Progenitor cell of endocrine pancreas (in vitro differentiated cells): ENCODE measurements around the gene SCIMP. TPM values are rescaled to one million over a fixed set of nuclear protein-coding genes. Genes with fewer than 3 reads are reported as not detected.
"Not testable (repeated sequence)": the region's sequence is repeated elsewhere in the genome, so short reads cannot be mapped to it uniquely, and the experiment has no call there.

Source experiments
- DNase-seq: peaks from one replicate; pipeline ENCODE4 v3.0.0; 2021; ENCODE audit warnings: low spot score; ENCODE audit not compliant: unreplicated experiment
- H3K27ac Mint-ChIP-seq: 2 replicates; pipeline ENCODE4 v1.8.0; 2021; ENCODE audit warnings: mild to moderate bottlenecking, moderate library complexity, mixed read lengths
- H3K27me3 Mint-ChIP-seq: 2 replicates; pipeline ENCODE4 v1.8.0; 2021; ENCODE audit warnings: mixed read lengths
- H3K36me3 Mint-ChIP-seq: 2 replicates; pipeline ENCODE4 v1.8.0; 2022; ENCODE audit warnings: mixed read lengths; ENCODE audit not compliant: insufficient read depth
- H3K4me1 Mint-ChIP-seq: 2 replicates; pipeline ENCODE4 v1.8.0; 2021; ENCODE audit warnings: low read depth, mixed read lengths
- H3K4me3 Mint-ChIP-seq: 2 replicates; pipeline ENCODE4 v1.8.0; 2021; ENCODE audit warnings: low read depth, mild to moderate bottlenecking, moderate library complexity, mixed read lengths
- H3K9me3 Mint-ChIP-seq: 2 replicates; pipeline ENCODE4 v1.8.0; 2021; ENCODE audit warnings: low read depth, mixed read lengths
- CTCF ChIP-seq: fragments of 200-600 bp; sonication (generic); IDR thresholded peaks from one replicate; pipeline ENCODE4 v1.5.0; 2021; ENCODE audit warnings: antibody characterized with exemption, mild to moderate bottlenecking; ENCODE audit not compliant: unreplicated experiment
- total RNA-seq: library from RNA; stranded (reverse); gene quantifications from 2 replicates; pipeline ENCODE4 v1.2.1, GENCODE V29; 2021

SCIMP gene
- total RNA-seq, 1 donor from 2014 or later, result not detected

GRCh38 chr17:5220074-5220473, 14.6 kb downstream of the SCIMP start:
- H3K27me3 Mint-ChIP-seq, result no peaks in the 10 kb centered on the region
- no peak for TF ChIP-seq CTCF
- H3K4me1 Mint-ChIP-seq, result no peaks in the 10 kb centered on the region
- DNase-seq, result no peak
- H3K36me3 Mint-ChIP-seq, result peaks cover 12% of the 10 kb centered on the region
- no peak overlapping the region for H3K27ac Mint-ChIP-seq
- no peaks in the 10 kb centered on the region for H3K9me3 Mint-ChIP-seq
- H3K4me3 Mint-ChIP-seq, result no peak overlapping the region

- no peak overlapping the region for H3K4me3 Mint-ChIP-seq
- H3K27ac Mint-ChIP-seq, result no peak overlapping the region
- no peak for DNase-seq
- H3K9me3 Mint-ChIP-seq, result no peaks in the 10 kb centered on the region
- no peaks in the 10 kb centered on the region for H3K4me1 Mint-ChIP-seq
- peaks cover 16% of the 10 kb centered on the region for H3K36me3 Mint-ChIP-seq
- H3K27me3 Mint-ChIP-seq, result no peaks in the 10 kb centered on the region
- no peak for TF ChIP-seq CTCF
Observed at GRCh38 chr17:5219536-5219935, 15.1 kb downstream of the SCIMP start.

- H3K27ac Mint-ChIP-seq, H3K27me3 Mint-ChIP-seq, H3K4me3 Mint-ChIP-seq, H3K4me1 Mint-ChIP-seq, H3K9me3 Mint-ChIP-seq, DNase-seq: not testable (repeated sequence)
- H3K36me3 Mint-ChIP-seq, result peaks cover 14% of the 10 kb centered on the region
Observed at GRCh38 chr17:5217562-5217961, 17.1 kb downstream of the SCIMP start.

DNA sequence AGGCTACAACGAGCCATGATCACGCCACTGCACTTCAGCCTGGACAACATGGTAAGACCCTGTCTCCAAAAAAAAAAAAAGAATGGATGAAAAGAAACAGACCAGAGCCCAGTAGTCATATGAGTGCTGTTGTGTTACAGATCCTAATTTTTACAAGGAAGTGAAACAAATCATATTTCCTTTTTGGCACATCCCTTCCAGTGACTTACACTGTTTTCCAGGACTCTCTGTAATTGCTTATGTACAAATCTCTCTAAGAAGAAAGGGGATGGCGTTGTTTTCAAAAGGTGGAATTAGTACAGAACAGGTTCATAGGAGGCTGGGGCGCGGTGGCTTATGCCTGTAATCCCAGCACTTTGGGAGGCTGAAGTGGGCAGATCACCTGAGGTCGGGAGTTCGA, 23.2 kb downstream of the SCIMP start:
- Mint-ChIP-seq H3K27me3 (no peaks in the 10 kb centered on the region), H3K27ac (peak overlapping the region; percentile 50), H3K9me3 (no peaks in the 10 kb centered on the region), H3K4me3 (no peak overlapping the region), H3K36me3 (peaks cover 6% of the 10 kb centered on the region), H3K4me1 (no peaks in the 10 kb centered on the region)
- no peak for DNase-seq
- TF ChIP-seq CTCF, result no peak

DNA sequence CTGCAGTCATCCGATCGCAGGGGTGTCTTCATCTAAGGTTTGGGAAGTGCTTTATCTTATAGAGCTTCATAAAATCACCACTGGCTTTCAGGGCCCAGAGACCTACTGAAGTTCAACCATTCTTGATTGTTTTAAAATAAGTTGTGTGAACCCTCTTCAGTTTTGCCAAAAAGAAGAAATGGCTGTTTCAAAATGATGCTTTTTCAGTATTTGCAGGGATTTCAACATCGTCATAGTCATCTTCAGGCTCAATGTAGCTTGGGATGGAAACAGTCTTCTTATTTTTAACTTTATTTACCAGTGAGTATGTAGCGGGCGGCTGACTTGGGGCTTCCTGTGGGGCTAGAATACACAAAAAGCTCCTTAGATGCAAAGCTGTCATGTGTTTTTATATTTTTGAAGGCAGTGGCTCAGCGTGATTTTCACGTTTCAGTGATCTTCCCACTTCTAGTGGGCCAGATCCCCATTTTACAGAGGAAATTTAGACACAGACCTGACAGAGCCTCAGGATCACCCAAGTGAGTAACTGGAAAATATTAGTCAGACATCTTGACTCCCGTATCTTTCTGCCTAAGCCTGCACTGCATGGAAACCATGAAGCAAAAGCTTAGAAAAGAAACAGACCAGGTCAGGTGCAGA, 23.9 kb downstream of the SCIMP start:
- Mint-ChIP-seq H3K9me3 (no peaks in the 10 kb centered on the region), H3K27ac (no peak overlapping the region), H3K4me3 (no peak overlapping the region), H3K27me3 (no peaks in the 10 kb centered on the region), H3K36me3 (peaks cover 6% of the 10 kb centered on the region), H3K4me1 (no peaks in the 10 kb centered on the region)
- TF ChIP-seq CTCF, result no peak
- DNase-seq, result no peak

DNA sequence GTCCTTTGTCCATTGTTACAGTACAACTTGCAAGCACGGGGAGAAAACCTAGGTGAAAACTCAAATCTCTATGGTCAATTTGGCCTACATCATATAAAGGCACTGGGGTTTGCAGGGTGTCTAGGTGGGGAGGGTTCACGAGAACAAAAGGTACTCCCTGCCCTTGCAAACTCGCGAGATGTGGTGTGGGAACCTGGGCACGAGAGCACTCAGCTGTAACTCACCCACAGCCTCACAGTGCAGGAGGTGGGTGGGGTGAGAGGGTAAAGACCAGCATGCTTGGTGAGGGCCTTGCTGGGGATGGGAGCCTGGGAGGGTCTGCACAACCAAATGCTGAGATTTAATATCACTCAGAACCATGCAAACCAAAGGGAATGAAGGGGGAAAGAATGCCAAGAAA, 24.6 kb downstream of the SCIMP start:
- no peak for DNase-seq
- TF ChIP-seq CTCF, result no peak
- Mint-ChIP-seq H3K27me3 (no peaks in the 10 kb centered on the region), H3K4me3 (no peak overlapping the region), H3K4me1 (no peaks in the 10 kb centered on the region), H3K9me3 (no peaks in the 10 kb centered on the region), H3K27ac (no peak overlapping the region), H3K36me3 (peaks cover 4% of the 10 kb centered on the region)
